ENCODE measurements around the gene RAB7A.

- TF ChIP-seq POLR2A (IDR thresholded peaks at IDR 0.05; ENCODE audit: low read depth) (no peak), CTCF (IDR thresholded peaks at IDR 0.05) (no peak)
These were observed 24.4 kb upstream of the RAB7A start for GRCh38 chr3:128701342-128702212.
